Ovary (tissue), 9 donors: Measurements from ENCODE around the gene TNNT2. TPM values are rescaled to one million over a fixed set of nuclear protein-coding genes. Genes with fewer than 3 reads are reported as not detected.
A peak's percentile ranks its signal among the peaks of the same experiment; 100 is the strongest.

Experiments used
- DNase-seq, 5 donors: peaks; one replicate each; pipeline ENCODE4 v3.0.0-alpha.2; 2019 to 2020
- H3K27ac ChIP-seq, 2 donors: fragments of 200-600 bp; one replicate each; pipeline versions ENCODE4 v1.5.1 to v1.8.0; 2019 to 2022
- H3K27me3 ChIP-seq: fragments of 200-600 bp; one replicate; pipeline ENCODE4 v1.8.0; 2022
- H3K36me3 ChIP-seq: fragments of 200-600 bp; sonication (generic); one replicate; pipeline ENCODE4 v1.5.1; 2019
- H3K4me1 ChIP-seq: one replicate; pipeline ENCODE4 v1.8.1; 2013; ENCODE audit warnings: mild to moderate bottlenecking, moderate library complexity; ENCODE audit not compliant: insufficient read depth
- H3K4me3 ChIP-seq: fragments of 200-600 bp; sonication (generic); one replicate; pipeline ENCODE4 v1.5.1; 2017
- H3K9me3 ChIP-seq, 2 donors: fragments of 200-600 bp in 1 of 2; sonication (generic) in 1 of 2; one replicate each; pipeline versions ENCODE4 v1.5.1 to v1.8.1; 2013 to 2019; ENCODE audit warnings: mild to moderate bottlenecking in 1 of 2, moderate library complexity in 1 of 2
- EP300 ChIP-seq: sonication (generic); formaldehyde crosslinking; IDR thresholded peaks from one replicate; pipeline ENCODE4 v1.6.1; 2017; ENCODE audit warnings: antibody characterized with exemption
- POLR2A ChIP-seq: fragments of 450-650 bp; IDR thresholded peaks from one replicate; pipeline ENCODE4 v1.6.1; 2017; ENCODE audit warnings: antibody characterized with exemption, mild to moderate bottlenecking, moderate library complexity
- WGBS, 3 donors: extraction: QIAGEN DNeasy Blood & Tissue Kit in 1 of 3; methylation state at CpG; one replicate each; pipeline versions ENCODE4 v1.1.5 to v1.1.7; 2013 to 2017; 5-methylcytosine and 5-hydroxymethylcytosine counted together
- intact Hi-C, 4 donors: fragments of 100-400 bp; cut with DNase I; formaldehyde crosslinking; loops; one replicate each; pipeline versions ENCODE4 v1.11.0 to v1.15.1; 2022 to 2023
- polyA plus RNA-seq, 2 donors: library from polyadenylated mRNA; stranded (reverse); fragments of 200-250 nt in 1 of 2; fragments of 350-450 nt in 1 of 2; fragmentation: Illumina TruSeq in 1 of 2; extraction: RNeasy Lipid Tissue Mini Kit (QIAGEN cat#74804) in 1 of 2; gene quantifications; one replicate each; pipeline ENCODE4 v1.2.3, GENCODE V29; 2013 to 2014
- total RNA-seq, 7 donors: library from RNA; depleted of rRNA in 2 of 7; stranded (reverse); fragments of >200 nt in 2 of 7; fragmentation: NEBNext Ultra II Directional in 3 of 7; extraction: Animal tissue kit (Norgen Biotek cat#: 25700) in 3 of 7; gene quantifications; one replicate each; pipeline versions ENCODE4 v1.1.0 to v1.2.4, GENCODE V29; 2016 to 2023
- TF ChIP-seq, protein P1 (sequence below), 3 donors: fragments of 450-650 bp in 2 of 3; fragments of 200-600 bp in 1 of 3; IDR thresholded peaks; one replicate each; pipeline versions ENCODE4 v1.5.1 to v1.8.0; 2016 to 2022; ENCODE audit warnings: antibody characterized with exemption in 3 of 3, mild to moderate bottlenecking in 1 of 3
- donor health status: DM: no; HTN: no; CAD: no; lungs with moderate emphysema.
- donor health status: DM: no; HTN: no; CAD: no.
- donor health status: Bipolar disorder and iron deficiency.
- donor health status: DM: yes; HTN: yes; CAD: no.
- donor health status: DM: no; HTN: no; CAD: no.
- donor health status: DM: yes; HTN: yes; CAD: no.

Gene TNNT2
- total and polyA plus RNA-seq, 9 donors, result 0.11 to 2.8 (median 1.1) TPM; not detected in 1

- TF ChIP-seq POLR2A (no peak), EP300 (no peak)
- TF ChIP-seq, protein P1, sequence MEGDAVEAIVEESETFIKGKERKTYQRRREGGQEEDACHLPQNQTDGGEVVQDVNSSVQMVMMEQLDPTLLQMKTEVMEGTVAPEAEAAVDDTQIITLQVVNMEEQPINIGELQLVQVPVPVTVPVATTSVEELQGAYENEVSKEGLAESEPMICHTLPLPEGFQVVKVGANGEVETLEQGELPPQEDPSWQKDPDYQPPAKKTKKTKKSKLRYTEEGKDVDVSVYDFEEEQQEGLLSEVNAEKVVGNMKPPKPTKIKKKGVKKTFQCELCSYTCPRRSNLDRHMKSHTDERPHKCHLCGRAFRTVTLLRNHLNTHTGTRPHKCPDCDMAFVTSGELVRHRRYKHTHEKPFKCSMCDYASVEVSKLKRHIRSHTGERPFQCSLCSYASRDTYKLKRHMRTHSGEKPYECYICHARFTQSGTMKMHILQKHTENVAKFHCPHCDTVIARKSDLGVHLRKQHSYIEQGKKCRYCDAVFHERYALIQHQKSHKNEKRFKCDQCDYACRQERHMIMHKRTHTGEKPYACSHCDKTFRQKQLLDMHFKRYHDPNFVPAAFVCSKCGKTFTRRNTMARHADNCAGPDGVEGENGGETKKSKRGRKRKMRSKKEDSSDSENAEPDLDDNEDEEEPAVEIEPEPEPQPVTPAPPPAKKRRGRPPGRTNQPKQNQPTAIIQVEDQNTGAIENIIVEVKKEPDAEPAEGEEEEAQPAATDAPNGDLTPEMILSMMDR (IDR thresholded peaks at IDR 0.05), result no peak
- Histone ChIP-seq H3K4me3 (no peak overlapping the region), H3K9me3 (no peaks in the 10 kb centered on the region), H3K27me3 (no peaks in the 10 kb centered on the region), H3K4me1 (no peaks in the 10 kb centered on the region), H3K27ac (no peak overlapping the region), H3K36me3 (no peaks in the 10 kb centered on the region)
- DNase-seq, result no peak
- WGBS, 3 donors, result 91 to 100% (median 93%) methylated on average over 4 of the region's 4 CpGs
- intact Hi-C loops, result no loop called here
Observed at GRCh38 chr1:201324306-201324705, 53.2 kb downstream of the TNNT2 start.

GRCh38 chr1:201322653-201323510, 54.6 kb downstream of the TNNT2 start:
- no peak for DNase-seq
- no peaks in the 10 kb centered on the region for H3K9me3 ChIP-seq
- H3K36me3 ChIP-seq, result no peaks in the 10 kb centered on the region
- TF ChIP-seq, protein P1 (IDR thresholded peaks at IDR 0.05), result no peak
- TF ChIP-seq EP300, result no peak
- no peak for TF ChIP-seq POLR2A
- no peak overlapping the region for H3K27ac ChIP-seq
- H3K4me1 ChIP-seq, result no peaks in the 10 kb centered on the region
- intact Hi-C loops, result no loop called here
- H3K4me3 ChIP-seq, result no peak overlapping the region
- 74 to 92% (median 84%) methylated on average over 12 of the region's 12 CpGs for WGBS, 3 donors
- H3K27me3 ChIP-seq, result no peaks in the 10 kb centered on the region

DNA sequence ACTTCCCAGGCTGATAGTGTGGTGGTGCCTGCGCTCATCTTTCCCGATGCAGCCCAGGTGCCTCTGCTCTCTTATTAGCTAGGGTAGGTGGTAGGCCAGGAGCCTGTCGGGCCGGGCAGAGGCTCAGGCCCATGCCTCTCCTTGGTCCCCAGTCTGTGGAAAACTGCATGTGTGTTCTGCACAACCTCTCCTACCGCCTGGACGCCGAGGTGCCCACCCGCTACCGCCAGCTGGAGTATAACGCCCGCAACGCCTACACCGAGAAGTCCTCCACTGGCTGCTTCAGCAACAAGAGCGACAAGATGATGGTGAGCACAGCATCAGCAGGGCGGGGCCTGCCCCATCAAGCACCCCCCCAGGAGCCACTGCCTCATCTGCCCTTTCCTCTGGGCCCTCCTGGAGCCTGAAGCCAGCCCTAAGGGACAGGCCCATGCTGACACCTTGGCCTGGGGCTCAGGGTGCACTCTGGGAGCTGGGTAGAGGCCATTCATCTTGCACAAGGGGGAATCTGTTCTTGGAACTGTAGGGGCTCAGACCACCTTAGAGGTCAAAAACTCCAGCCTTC, 55.6 kb downstream of the TNNT2 start:
- no peaks in the 10 kb centered on the region for H3K9me3 ChIP-seq
- DNase-seq, result no peak
- H3K4me1 ChIP-seq, result no peaks in the 10 kb centered on the region
- H3K36me3 ChIP-seq, result no peaks in the 10 kb centered on the region
- no peaks in the 10 kb centered on the region for H3K27me3 ChIP-seq
- intact Hi-C loops, result no loop called here
- WGBS, 3 donors, result 85 to 88% (median 88%) methylated on average over 15 of the region's 15 CpGs
- H3K4me3 ChIP-seq, result no peak overlapping the region
- no peak overlapping the region for H3K27ac ChIP-seq
- no peak for TF ChIP-seq POLR2A
- TF ChIP-seq, protein P1 (IDR thresholded peaks at IDR 0.05), result no peak
- TF ChIP-seq EP300, result no peak

DNA sequence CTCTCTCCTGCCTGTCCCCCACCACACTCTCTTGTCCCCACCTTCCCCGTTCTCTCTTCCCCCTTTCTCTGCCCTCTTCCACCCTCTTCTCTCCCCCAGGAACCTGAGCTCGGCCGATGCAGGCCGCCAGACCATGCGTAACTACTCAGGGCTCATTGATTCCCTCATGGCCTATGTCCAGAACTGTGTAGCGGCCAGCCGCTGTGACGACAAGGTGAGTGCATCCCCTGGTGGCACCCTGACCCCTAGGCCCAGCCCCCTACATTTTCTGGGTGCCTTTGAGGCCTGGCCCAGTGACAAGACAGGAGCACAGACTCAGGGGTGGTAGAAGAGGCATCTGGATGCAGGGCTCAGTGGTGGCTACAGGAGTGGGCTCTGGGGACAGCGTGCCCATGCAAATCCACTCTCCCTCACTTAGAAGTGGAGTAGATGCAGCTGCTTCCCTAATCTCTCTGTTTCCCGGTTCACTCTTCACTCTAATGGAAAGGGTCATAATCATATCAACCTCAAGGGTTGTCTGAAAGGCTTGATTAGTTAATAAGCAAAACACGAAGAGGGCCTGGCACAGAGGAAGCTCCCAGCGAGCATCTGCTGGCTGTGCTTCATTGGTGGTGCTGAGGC, 57.2 kb downstream of the TNNT2 start:
- Histone ChIP-seq H3K27me3 (no peaks in the 10 kb centered on the region), H3K27ac (no peak overlapping the region), H3K9me3 (no peaks in the 10 kb centered on the region), H3K4me1 (no peaks in the 10 kb centered on the region), H3K4me3 (no peak overlapping the region), H3K36me3 (no peaks in the 10 kb centered on the region)
- peak in 1 of 5 donors; percentile 13 for DNase-seq
- TF ChIP-seq POLR2A (no peak), EP300 (no peak)
- TF ChIP-seq, protein P1 (IDR thresholded peaks at IDR 0.05), result no peak
- intact Hi-C loops, result no loop called here
- WGBS, 3 donors, result 70 to 73% (median 72%) methylated on average over 12 of the region's 12 CpGs
